ENCODE data around the gene C4orf54. TPM values are rescaled to one million over a fixed set of nuclear protein-coding genes. Genes with fewer than 3 reads are reported as not detected.

C4orf54 gene
- total RNA-seq, 1 donor from 2014 or later: not detected

DNA sequence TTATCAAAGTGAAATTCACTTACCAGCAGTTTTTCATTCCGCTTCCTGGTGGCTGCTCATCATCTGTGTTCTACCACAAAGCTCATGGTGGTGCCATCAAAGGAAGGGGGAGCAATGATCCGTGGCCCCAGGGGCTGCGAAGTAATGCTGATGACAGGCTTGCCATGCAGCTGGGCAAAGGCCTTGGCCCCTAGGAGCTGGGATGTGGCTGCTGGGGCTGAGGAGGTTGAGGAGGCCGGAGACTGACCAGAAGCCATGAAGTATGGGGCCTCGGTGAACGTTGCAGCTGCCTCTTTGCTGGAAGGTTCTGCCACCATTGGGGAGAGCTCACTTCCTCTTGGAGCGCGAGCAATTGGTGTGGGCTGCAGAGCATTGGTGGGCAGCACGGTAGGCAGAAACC is 8.4 kb downstream of the C4orf54 start:
- no peak for DNase-seq (ENCODE audit: low spot score)
- Mint-ChIP-seq H3K4me1 (ENCODE audit: low read depth) (no peaks in the 10 kb centered on the region), H3K27ac (no peak overlapping the region), H3K36me3 (ENCODE audit: low read depth) (no peaks in the 10 kb centered on the region), H3K27me3 (ENCODE audit: insufficient read depth) (no peaks in the 10 kb centered on the region), H3K4me3 (no peak overlapping the region), H3K9me3 (no peaks in the 10 kb centered on the region)
- intact Hi-C loops (cut with micrococcal nuclease): no loop called here

- DNase-seq (ENCODE audit: low spot score): no peak
- H3K9me3 Mint-ChIP-seq: no peaks in the 10 kb centered on the region
- no peaks in the 10 kb centered on the region for H3K4me1 Mint-ChIP-seq (ENCODE audit: low read depth)
- intact Hi-C loops (cut with micrococcal nuclease): no loop called here
- no peak overlapping the region for H3K27ac Mint-ChIP-seq
- no peak overlapping the region for H3K4me3 Mint-ChIP-seq
- no peaks in the 10 kb centered on the region for H3K27me3 Mint-ChIP-seq (ENCODE audit: insufficient read depth)
- H3K36me3 Mint-ChIP-seq (ENCODE audit: low read depth): no peaks in the 10 kb centered on the region
These were observed 9.3 kb downstream of the C4orf54 start for GRCh38 chr4:99648321-99648720.

DNA sequence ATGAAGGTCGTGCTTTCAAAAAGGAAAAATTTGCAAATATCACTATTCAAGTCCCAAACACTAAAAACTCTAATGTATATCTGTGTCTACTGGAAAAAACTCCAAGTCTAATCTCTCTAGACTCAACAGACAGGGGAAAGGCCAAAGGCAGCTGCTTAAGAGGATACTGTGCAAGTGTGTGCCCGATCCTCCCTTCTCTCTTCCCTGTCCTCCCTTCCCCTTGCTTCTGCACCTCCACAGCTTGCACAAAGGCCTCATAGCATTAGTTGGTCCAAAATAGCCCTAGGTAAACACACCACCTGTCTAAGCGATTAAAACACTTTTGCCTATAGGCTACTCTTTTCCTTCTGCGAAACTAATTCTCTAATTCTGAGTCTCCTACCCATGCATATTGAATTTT is 10.6 kb downstream of the C4orf54 start:
- no peak overlapping the region for H3K27ac Mint-ChIP-seq
- H3K4me1 Mint-ChIP-seq (ENCODE audit: low read depth): no peaks in the 10 kb centered on the region
- H3K9me3 Mint-ChIP-seq: no peaks in the 10 kb centered on the region
- peaks cover 2% of the 10 kb centered on the region for H3K27me3 Mint-ChIP-seq (ENCODE audit: insufficient read depth)
- no peak for DNase-seq (ENCODE audit: low spot score)
- H3K36me3 Mint-ChIP-seq (ENCODE audit: low read depth): no peaks in the 10 kb centered on the region
- intact Hi-C loops (cut with micrococcal nuclease): no loop called here
- H3K4me3 Mint-ChIP-seq: no peak overlapping the region

GRCh38 chr4:99645638-99646037 is 12.0 kb downstream of the C4orf54 start:
- H3K9me3 Mint-ChIP-seq: no peaks in the 10 kb centered on the region
- DNase-seq (ENCODE audit: low spot score): no peak
- peaks cover 3% of the 10 kb centered on the region for H3K27me3 Mint-ChIP-seq (ENCODE audit: insufficient read depth)
- H3K4me1 Mint-ChIP-seq (ENCODE audit: low read depth): no peaks in the 10 kb centered on the region
- intact Hi-C loops (cut with micrococcal nuclease): no loop called here
- H3K4me3 Mint-ChIP-seq: no peak overlapping the region
- H3K36me3 Mint-ChIP-seq (ENCODE audit: low read depth): no peaks in the 10 kb centered on the region
- no peak overlapping the region for H3K27ac Mint-ChIP-seq

DNA sequence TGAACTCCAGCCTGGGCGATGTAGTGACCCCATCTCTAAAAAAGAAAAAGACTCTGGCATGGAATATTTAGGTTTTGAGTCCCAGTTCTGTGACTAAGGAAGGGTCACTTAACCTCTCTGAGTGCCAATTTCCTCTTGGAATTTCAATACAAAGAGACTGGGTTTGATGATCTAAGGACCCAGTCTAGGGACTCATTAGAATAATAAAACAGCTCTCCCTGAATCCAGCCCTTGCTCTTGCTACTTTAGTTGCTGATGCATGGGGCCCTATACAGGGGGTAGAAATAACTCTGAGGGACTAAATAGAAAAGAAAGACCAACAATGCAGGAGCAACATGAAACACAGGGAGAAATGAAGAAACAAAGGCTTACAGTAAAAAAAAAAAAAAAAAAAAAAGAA is 12.6 kb downstream of the C4orf54 start:
- Mint-ChIP-seq H3K27ac (no peak overlapping the region), H3K4me3 (no peak overlapping the region), H3K36me3 (ENCODE audit: low read depth) (no peaks in the 10 kb centered on the region), H3K4me1 (ENCODE audit: low read depth) (no peaks in the 10 kb centered on the region), H3K9me3 (no peaks in the 10 kb centered on the region), H3K27me3 (ENCODE audit: insufficient read depth) (peaks cover 3% of the 10 kb centered on the region)
- no peak for DNase-seq (ENCODE audit: low spot score)
- intact Hi-C loops (cut with micrococcal nuclease): no loop called here

GRCh38 chr4:99644453-99644852 is 13.2 kb downstream of the C4orf54 start:
- H3K36me3 Mint-ChIP-seq (ENCODE audit: low read depth): no peaks in the 10 kb centered on the region
- intact Hi-C loops (cut with micrococcal nuclease): no loop called here
- H3K4me1 Mint-ChIP-seq (ENCODE audit: low read depth): no peaks in the 10 kb centered on the region
- H3K9me3 Mint-ChIP-seq: no peaks in the 10 kb centered on the region
- H3K4me3 Mint-ChIP-seq: no peak overlapping the region
- no peak for DNase-seq (ENCODE audit: low spot score)
- H3K27me3 Mint-ChIP-seq (ENCODE audit: insufficient read depth): peaks cover 3% of the 10 kb centered on the region
- no peak overlapping the region for H3K27ac Mint-ChIP-seq

DNA sequence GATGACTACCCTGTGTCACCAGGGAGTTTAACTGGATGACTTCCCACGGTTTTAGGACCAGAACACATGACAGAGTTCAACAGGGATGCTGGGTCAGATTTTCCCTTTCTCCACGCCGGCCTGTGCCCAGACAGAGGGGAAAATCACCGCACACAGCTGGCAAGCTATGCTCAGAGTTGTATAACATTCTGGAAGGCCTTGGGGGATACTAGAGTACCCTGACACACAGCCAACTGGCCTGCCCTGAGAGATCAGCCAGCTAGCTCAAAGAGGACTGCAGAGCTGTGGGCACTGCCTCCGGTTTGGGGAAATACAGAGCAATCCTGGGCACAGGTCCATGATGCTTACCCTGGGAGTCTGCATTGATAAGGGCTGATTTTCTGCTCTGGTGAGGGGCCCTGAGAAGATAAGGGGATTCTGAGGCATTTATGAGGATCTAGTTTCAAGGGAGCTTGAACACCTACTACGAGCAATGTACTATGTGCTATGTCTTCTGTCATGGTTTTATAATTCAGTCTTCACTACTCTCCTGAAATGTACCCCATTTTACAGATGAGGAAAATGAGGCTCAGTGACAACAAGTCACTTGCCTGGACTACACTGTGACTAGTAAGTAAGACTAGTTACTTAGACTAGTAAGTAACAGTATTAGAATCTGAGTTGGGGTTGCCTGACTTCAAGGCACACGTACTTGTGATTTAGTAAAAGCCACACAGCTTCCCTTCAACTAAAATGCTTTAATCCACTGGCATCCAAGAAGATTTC is 14.7 kb downstream of the C4orf54 start:
- H3K27me3 Mint-ChIP-seq (ENCODE audit: insufficient read depth): peaks cover 3% of the 10 kb centered on the region
- H3K27ac Mint-ChIP-seq: no peak overlapping the region
- H3K36me3 Mint-ChIP-seq (ENCODE audit: low read depth): no peaks in the 10 kb centered on the region
- H3K4me3 Mint-ChIP-seq: no peak overlapping the region
- H3K4me1 Mint-ChIP-seq (ENCODE audit: low read depth): no peaks in the 10 kb centered on the region
- H3K9me3 Mint-ChIP-seq: no peaks in the 10 kb centered on the region
- DNase-seq (ENCODE audit: low spot score): no peak
- intact Hi-C loops (cut with micrococcal nuclease): no loop called here

DNA sequence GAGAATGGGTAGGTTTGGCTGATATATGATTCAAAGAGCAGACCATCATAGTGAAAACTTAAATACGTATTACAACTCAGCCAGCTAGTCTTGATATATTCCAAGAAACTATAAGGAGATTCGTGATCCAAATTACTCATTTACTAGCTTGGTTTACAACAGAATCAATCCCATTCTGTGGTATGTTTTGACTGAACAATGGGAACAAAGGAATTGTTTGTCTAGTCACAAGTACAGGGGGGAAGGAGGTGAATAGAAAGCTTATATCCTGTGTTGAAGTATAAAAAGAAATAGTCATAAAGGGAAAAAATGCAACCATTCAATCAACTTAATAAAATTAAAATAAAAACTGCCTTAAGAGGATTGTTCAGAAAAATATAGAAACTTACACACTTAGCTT is 17.0 kb downstream of the C4orf54 start:
- no peaks in the 10 kb centered on the region for H3K9me3 Mint-ChIP-seq
- no peak overlapping the region for H3K4me3 Mint-ChIP-seq
- H3K27me3 Mint-ChIP-seq (ENCODE audit: insufficient read depth): peaks cover 3% of the 10 kb centered on the region
- intact Hi-C loops (cut with micrococcal nuclease): no loop called here
- H3K4me1 Mint-ChIP-seq (ENCODE audit: low read depth): no peaks in the 10 kb centered on the region
- no peak for DNase-seq (ENCODE audit: low spot score)
- H3K27ac Mint-ChIP-seq: no peak overlapping the region
- H3K36me3 Mint-ChIP-seq (ENCODE audit: low read depth): no peaks in the 10 kb centered on the region

DNA sequence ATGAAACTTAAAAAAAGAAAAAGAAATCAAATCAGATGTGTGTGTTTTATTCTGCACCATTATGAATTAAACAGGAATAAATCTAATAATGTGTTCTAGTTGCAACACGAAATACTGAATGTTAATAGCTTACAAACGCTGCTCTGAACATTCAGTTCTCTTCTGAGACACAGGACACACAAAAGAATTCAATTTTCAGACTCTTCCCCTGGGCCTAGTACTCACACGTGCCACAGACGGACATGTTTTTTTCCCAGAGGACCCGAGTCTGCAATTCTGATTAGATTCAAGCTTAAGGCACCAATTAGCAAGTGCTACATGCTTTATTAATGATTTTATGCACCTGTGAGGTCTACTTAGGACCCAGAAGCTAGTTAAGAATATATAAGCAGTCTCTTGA is 20.5 kb downstream of the C4orf54 start:
- Mint-ChIP-seq H3K27ac (no peak overlapping the region), H3K4me1 (ENCODE audit: low read depth) (no peaks in the 10 kb centered on the region), H3K36me3 (ENCODE audit: low read depth) (no peaks in the 10 kb centered on the region), H3K9me3 (no peaks in the 10 kb centered on the region), H3K27me3 (ENCODE audit: insufficient read depth) (peaks cover 2% of the 10 kb centered on the region), H3K4me3 (no peak overlapping the region)
- intact Hi-C loops (cut with micrococcal nuclease): no loop called here
- no peak for DNase-seq (ENCODE audit: low spot score)

DNA sequence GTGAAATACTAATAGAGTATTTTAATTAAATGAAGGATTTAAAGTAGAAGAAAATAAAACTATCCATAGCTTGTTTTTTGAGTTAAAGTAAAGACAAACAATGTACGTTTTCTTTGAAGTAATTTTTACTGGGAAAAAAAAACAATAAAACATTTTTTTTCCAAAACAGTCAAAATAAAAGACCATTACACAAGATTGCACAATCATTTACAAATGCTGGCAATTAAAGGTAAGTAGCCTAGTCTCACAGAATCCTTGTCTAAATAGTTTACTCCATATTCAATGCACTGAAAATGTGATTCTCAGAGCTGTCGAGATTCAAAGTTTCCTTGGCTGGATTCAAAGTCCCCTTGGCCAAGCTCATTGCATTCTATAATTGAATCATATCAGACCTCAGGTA is 21.2 kb downstream of the C4orf54 start:
- no peak for DNase-seq (ENCODE audit: low spot score)
- Mint-ChIP-seq H3K4me1 (ENCODE audit: low read depth) (no peaks in the 10 kb centered on the region), H3K4me3 (no peak overlapping the region), H3K27me3 (ENCODE audit: insufficient read depth) (peaks cover 2% of the 10 kb centered on the region), H3K9me3 (no peaks in the 10 kb centered on the region), H3K27ac (no peak overlapping the region), H3K36me3 (ENCODE audit: low read depth) (no peaks in the 10 kb centered on the region)
- intact Hi-C loops (cut with micrococcal nuclease): no loop called here

DNA sequence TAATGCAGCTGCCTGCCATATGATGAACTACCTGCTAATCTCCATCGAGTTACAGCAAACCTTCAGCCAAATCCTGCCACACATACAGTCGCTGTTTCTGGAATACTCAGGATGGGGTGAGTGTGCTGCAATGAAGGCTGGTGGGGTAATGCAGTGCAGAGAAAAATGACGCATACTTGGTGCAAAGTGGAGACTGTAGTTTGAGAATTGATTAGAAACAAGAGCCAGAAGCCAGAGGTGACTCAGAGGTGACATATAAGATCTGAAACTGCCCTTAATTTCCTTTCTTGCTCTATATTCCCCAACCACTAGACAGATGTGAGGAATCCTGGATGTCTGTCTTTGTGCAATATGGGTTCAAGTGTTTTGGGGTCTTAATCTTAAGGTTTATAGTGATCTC is 22.0 kb downstream of the C4orf54 start:
- no peak for DNase-seq (ENCODE audit: low spot score)
- intact Hi-C loops (cut with micrococcal nuclease): no loop called here
- Mint-ChIP-seq H3K4me3 (no peak overlapping the region), H3K27ac (no peak overlapping the region), H3K9me3 (no peaks in the 10 kb centered on the region), H3K36me3 (ENCODE audit: low read depth) (no peaks in the 10 kb centered on the region), H3K4me1 (ENCODE audit: low read depth) (no peaks in the 10 kb centered on the region), H3K27me3 (ENCODE audit: insufficient read depth) (peaks cover 4% of the 10 kb centered on the region)

- H3K27me3 Mint-ChIP-seq (ENCODE audit: insufficient read depth): peaks cover 4% of the 10 kb centered on the region
- H3K36me3 Mint-ChIP-seq (ENCODE audit: low read depth): no peaks in the 10 kb centered on the region
- H3K4me3 Mint-ChIP-seq: no peak overlapping the region
- H3K4me1 Mint-ChIP-seq (ENCODE audit: low read depth): peaks cover 6% of the 10 kb centered on the region
- DNase-seq (ENCODE audit: low spot score): no peak
- no peak overlapping the region for H3K27ac Mint-ChIP-seq
- no peaks in the 10 kb centered on the region for H3K9me3 Mint-ChIP-seq
- intact Hi-C loops (cut with micrococcal nuclease): no loop called here
These were observed 22.8 kb downstream of the C4orf54 start for GRCh38 chr4:99634742-99635360.

GRCh38 chr4:99633772-99634171 is 23.9 kb downstream of the C4orf54 start:
- intact Hi-C loops (cut with micrococcal nuclease): no loop called here
- no peak overlapping the region for H3K4me3 Mint-ChIP-seq
- no peak for DNase-seq (ENCODE audit: low spot score)
- H3K36me3 Mint-ChIP-seq (ENCODE audit: low read depth): no peaks in the 10 kb centered on the region
- no peaks in the 10 kb centered on the region for H3K9me3 Mint-ChIP-seq
- no peak overlapping the region for H3K27ac Mint-ChIP-seq
- peaks cover 12% of the 10 kb centered on the region for H3K4me1 Mint-ChIP-seq (ENCODE audit: low read depth)
- peaks cover 4% of the 10 kb centered on the region for H3K27me3 Mint-ChIP-seq (ENCODE audit: insufficient read depth)

All from activated T-helper 1 cell treated with anti-CD3 and anti-CD28 coated beads, Interleukin-12 subunit alpha, Interleukin-12 subunit beta, Interleukin-2, Interleukin-4 antibody, amounts not matched to agents 30 ng/mL and 10 ng/mL and 1 ng/mL, durations not matched to agents 14 hours and 24 hours and 36 hours (primary cell).